ENCODE measurements around the gene RBM19. TPM values are rescaled to one million over a fixed set of nuclear protein-coding genes. Genes with fewer than 3 reads are reported as not detected.

The RBM19 gene
- total and polyA plus RNA-seq, 2 of the 4 experiments (the other 2 are of a cell fraction): 18.7 to 19.2 TPM

- no CpG with 5 or more reads among the region's 6 CpGs for WGBS, 2 experiments (ENCODE audit: extremely low coverage in 2 of 2, insufficient read length in 1 of 2)
- Histone ChIP-seq H3K14ac (replicated peaks; ENCODE audit: low read depth, low read length) (no peak overlapping the region), H4K5ac (ENCODE audit: low read depth, low read length) (no peak overlapping the region), H3K4me3 (ENCODE audit: insufficient read depth, low read depth, low read length) (no peak overlapping the region), H4K20me1 (ENCODE audit: insufficient read depth, low read length) (no peaks in the 10 kb centered on the region), H2AK9ac (replicated peaks; ENCODE audit: low read depth, low read length, poor library complexity) (no peak overlapping the region), H3K18ac (ENCODE audit: low read depth, low read length) (no peak overlapping the region), H3K4me2 (ENCODE audit: low read depth, low read length) (no peak overlapping the region), H4K8ac (ENCODE audit: low read depth in 2 of 2, low read length in 2 of 2) (no peak overlapping the region), H2BK5ac (ENCODE audit: low read depth, low read length, poor library complexity, severe bottlenecking) (no peak overlapping the region), H3K27me3 (ENCODE audit: control insufficient read depth, insufficient read depth, low read length) (no peaks in the 10 kb centered on the region), H2AK5ac (ENCODE audit: low read depth, low read length) (no peak overlapping the region), H3K4me1 (ENCODE audit: control insufficient read depth, insufficient read depth, low read length) (no peaks in the 10 kb centered on the region), H3K23ac (ENCODE audit: low read depth, low read length) (no peak overlapping the region), H2BK20ac (ENCODE audit: low read depth, low read length) (no peak overlapping the region), H3K27ac (ENCODE audit: insufficient read depth, low read length) (no peak overlapping the region), H2AFZ (replicated peaks; ENCODE audit: low read length, poor library complexity) (no peak overlapping the region), H4K91ac (ENCODE audit: insufficient read depth, low read depth, low read length) (no peak overlapping the region), H3K56ac (ENCODE audit: extremely low read depth, insufficient read depth, low read length) (no peak overlapping the region), H3K9ac (ENCODE audit: low read depth, low read length) (no peak overlapping the region), H3K9me1 (ENCODE audit: insufficient read depth, low read length) (no peaks in the 10 kb centered on the region), H3K36me3 (ENCODE audit: control insufficient read depth, insufficient read depth, low read length) (no peaks in the 10 kb centered on the region), H3K9me3 (ENCODE audit: control insufficient read depth, insufficient read depth, low read length) (no peaks in the 10 kb centered on the region), H3K4ac (ENCODE audit: low read depth, low read length) (no peak overlapping the region), H2BK15ac (ENCODE audit: low read depth, low read length) (no peak overlapping the region), H2BK120ac (ENCODE audit: low read depth, low read length) (no peak overlapping the region), H3K79me1 (ENCODE audit: low read depth in 1 of 2, low read length in 2 of 2) (no peaks in the 10 kb centered on the region)
- ATAC-seq (ENCODE audit: low read depth) (no peak), DNase-seq (no peak)
- BruUV-seq (replicated peaks): no TSS peak
- ChIA-PET CTCF (no interaction called here), POLR2A (ENCODE audit: unreplicated experiment) (no interaction called here)
- in situ Hi-C loops (cut with MboI; ENCODE audit: low sequenced_read_pairs) (no loop called here), intact Hi-C loops (cut with micrococcal nuclease) (no loop called here), dilution Hi-C loops (cut with HindIII; ENCODE audit: low sequenced_read_pairs, unreplicated experiment) (no loop called here)
- TF ChIP-seq BHLHE40 (IDR thresholded peaks at IDR 0.05; ENCODE audit: low read depth, low read length): no peak
- no peak for TF ChIP-seq POLR2A (IDR thresholded peaks at IDR 0.05; ENCODE audit: low read depth, low read length)
- TF ChIP-seq, protein P1, sequence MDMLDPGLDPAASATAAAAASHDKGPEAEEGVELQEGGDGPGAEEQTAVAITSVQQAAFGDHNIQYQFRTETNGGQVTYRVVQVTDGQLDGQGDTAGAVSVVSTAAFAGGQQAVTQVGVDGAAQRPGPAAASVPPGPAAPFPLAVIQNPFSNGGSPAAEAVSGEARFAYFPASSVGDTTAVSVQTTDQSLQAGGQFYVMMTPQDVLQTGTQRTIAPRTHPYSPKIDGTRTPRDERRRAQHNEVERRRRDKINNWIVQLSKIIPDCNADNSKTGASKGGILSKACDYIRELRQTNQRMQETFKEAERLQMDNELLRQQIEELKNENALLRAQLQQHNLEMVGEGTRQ (IDR thresholded peaks at IDR 0.05; ENCODE audit: low read depth, low read length): no peak
- no peak for TF ChIP-seq CEBPB (IDR thresholded peaks at IDR 0.05; ENCODE audit: low read depth, low read length)
These were observed 152.9 kb downstream of the RBM19 start for GRCh38 chr12:113813229-113813541.
